Measurements from ENCODE around the gene SLC17A2. TPM values are rescaled to one million over a fixed set of nuclear protein-coding genes. Genes with fewer than 3 reads are reported as not detected.

Gene SLC17A2
- total RNA-seq, 1 donor from 2014 or later, result not detected

DNA sequence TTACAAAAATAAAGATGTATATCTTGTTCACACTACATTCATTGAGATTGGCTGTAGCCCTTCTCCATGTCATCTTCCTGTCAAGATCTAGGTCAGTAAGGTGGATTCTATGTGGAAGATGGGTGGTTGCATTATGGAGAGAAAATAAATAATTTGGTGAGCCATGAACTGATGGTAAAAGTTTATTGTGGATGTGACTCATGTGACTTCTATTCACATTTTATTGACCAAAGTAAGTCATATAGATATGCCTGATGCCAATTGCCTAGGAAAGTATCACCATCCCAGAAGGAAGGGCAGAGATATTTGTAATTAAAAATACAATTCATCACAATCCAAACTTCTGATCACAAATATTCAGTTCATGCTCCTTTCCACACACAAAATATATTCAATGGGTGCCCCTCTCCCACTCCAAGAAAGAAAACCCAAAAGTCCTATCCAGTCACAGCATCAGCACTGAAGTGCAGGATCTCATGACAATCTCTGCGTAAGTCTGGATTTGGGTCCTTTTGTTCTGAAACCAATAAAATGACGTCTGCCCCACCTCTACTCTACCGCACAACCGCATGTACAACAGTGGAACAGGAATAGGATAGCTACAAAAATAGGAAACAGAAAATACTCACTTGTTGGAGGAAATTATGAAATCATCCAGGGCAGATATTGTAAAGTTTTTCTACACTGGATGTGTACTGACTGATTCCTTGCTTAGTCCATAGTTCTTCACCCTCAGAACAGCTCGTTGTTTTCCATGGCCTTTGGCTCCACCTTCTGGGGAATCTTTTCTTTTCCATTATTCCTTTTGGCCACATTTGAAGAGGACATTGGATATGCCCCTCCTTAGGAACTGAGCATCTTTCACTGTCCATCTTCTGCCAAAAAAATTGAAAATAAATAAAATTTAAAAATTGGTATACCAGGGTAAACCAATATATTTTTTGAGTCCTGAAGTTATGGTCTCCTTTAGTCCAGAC lies 40.3 kb downstream of the SLC17A2 start:
- H3K9me3 ChIP-seq (ENCODE audit: control insufficient read depth in 3 of 3, low read length in 3 of 3), result no peaks in the 10 kb centered on the region
- H3K4me3 ChIP-seq (ENCODE audit: low read length in 3 of 3), result no peak overlapping the region
- H3K27ac ChIP-seq (ENCODE audit: low read depth, low read length), result no peak overlapping the region
- H3K4me1 ChIP-seq (ENCODE audit: control insufficient read depth in 3 of 3, insufficient read depth in 3 of 3, low read length in 3 of 3), result no peaks in the 10 kb centered on the region
- H3K36me3 ChIP-seq (ENCODE audit: control insufficient read depth in 3 of 3, insufficient read depth in 3 of 3, low read length in 3 of 3), result no peaks in the 10 kb centered on the region
- no peak overlapping the region for H3K9ac ChIP-seq (ENCODE audit: low read depth in 1 of 3, low read length in 3 of 3)
- no peaks in the 10 kb centered on the region for H3K27me3 ChIP-seq (ENCODE audit: control insufficient read depth in 3 of 3, insufficient read depth in 3 of 3, low read length in 3 of 3)

DNA sequence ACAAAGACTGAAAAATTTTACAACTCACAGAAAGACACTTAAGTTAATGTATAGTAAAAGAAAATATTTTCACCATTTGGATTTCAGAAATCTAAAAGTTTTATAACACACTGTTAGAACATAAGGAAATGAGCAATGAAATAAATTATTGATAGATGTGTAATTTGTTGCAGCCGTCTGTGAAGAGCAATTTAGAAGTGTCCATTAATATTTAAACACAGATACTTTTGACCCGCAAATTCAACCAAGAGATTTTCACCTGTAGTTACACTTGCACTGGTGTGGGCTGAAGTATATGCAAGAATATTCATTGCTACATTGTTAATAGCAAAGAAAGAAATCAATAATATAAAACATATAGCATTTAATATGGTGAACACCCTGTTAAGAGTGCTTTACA lies 41.9 kb downstream of the SLC17A2 start:
- H3K27ac ChIP-seq (ENCODE audit: low read depth, low read length), result no peak overlapping the region
- H3K9me3 ChIP-seq (ENCODE audit: control insufficient read depth in 3 of 3, low read length in 3 of 3), result no peaks in the 10 kb centered on the region
- H3K27me3 ChIP-seq (ENCODE audit: control insufficient read depth in 3 of 3, insufficient read depth in 3 of 3, low read length in 3 of 3), result no peaks in the 10 kb centered on the region
- H3K4me3 ChIP-seq (ENCODE audit: low read length in 3 of 3), result no peak overlapping the region
- no peak overlapping the region for H3K9ac ChIP-seq (ENCODE audit: low read depth in 1 of 3, low read length in 3 of 3)
- no peaks in the 10 kb centered on the region for H3K4me1 ChIP-seq (ENCODE audit: control insufficient read depth in 3 of 3, insufficient read depth in 3 of 3, low read length in 3 of 3)
- no peaks in the 10 kb centered on the region for H3K36me3 ChIP-seq (ENCODE audit: control insufficient read depth in 3 of 3, insufficient read depth in 3 of 3, low read length in 3 of 3)

DNA sequence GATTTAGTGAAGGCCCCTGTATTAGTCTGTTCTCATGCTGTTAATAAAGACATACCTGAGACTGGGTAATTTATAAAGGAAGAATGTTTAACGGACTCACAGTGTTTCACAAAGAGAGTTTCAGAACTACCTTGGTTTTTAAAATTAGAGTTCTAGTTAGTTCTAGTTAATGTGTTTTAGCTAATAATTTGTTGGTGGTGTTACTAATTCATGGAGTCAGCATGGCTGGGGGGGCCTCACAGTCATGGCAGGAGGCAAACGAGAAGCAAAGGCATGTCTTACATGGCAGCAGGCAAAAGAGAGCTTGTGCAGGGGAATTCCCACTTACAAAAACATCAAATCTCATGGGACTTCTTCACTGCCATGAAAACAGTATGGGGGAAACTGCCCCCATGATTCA lies 44.4 kb downstream of the SLC17A2 start:
- no peak overlapping the region for H3K27ac ChIP-seq (ENCODE audit: low read depth, low read length)
- H3K9ac ChIP-seq (ENCODE audit: low read depth in 1 of 3, low read length in 3 of 3), result no peak overlapping the region
- no peaks in the 10 kb centered on the region for H3K4me1 ChIP-seq (ENCODE audit: control insufficient read depth in 3 of 3, insufficient read depth in 3 of 3, low read length in 3 of 3)
- H3K36me3 ChIP-seq (ENCODE audit: control insufficient read depth in 3 of 3, insufficient read depth in 3 of 3, low read length in 3 of 3), result no peaks in the 10 kb centered on the region
- no peaks in the 10 kb centered on the region for H3K9me3 ChIP-seq (ENCODE audit: control insufficient read depth in 3 of 3, low read length in 3 of 3)
- H3K4me3 ChIP-seq (ENCODE audit: low read length in 3 of 3), result no peak overlapping the region
- H3K27me3 ChIP-seq (ENCODE audit: control insufficient read depth in 3 of 3, insufficient read depth in 3 of 3, low read length in 3 of 3), result peaks cover 0 to 2% (median 0%) of the 10 kb centered on the region in 3 donors

DNA sequence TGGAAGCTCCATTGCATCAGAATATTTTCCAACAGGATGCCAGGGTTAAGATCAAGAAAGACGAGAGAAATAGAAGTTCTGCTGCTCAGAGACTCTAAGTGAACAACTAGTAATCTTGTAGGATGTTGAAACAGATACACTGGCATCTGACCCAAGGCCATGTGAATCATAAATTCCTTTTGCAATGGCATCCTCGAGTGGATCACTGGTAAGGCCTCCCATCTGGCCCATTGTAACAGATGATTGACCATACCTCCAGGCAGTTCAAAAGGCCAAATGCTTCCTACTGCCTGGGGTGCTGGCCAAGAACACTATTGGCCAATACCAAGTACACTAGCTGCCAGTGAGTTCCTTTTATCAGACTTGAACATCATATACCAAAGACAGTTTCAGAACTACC lies 46.5 kb downstream of the SLC17A2 start:
- H3K4me3 ChIP-seq (ENCODE audit: low read length in 3 of 3), result no peak overlapping the region
- H3K36me3 ChIP-seq (ENCODE audit: control insufficient read depth in 3 of 3, insufficient read depth in 3 of 3, low read length in 3 of 3), result no peaks in the 10 kb centered on the region
- H3K27me3 ChIP-seq (ENCODE audit: control insufficient read depth in 3 of 3, insufficient read depth in 3 of 3, low read length in 3 of 3), result peaks cover 0 to 2% (median 0%) of the 10 kb centered on the region in 3 donors
- H3K9me3 ChIP-seq (ENCODE audit: control insufficient read depth in 3 of 3, low read length in 3 of 3), result no peaks in the 10 kb centered on the region
- H3K9ac ChIP-seq (ENCODE audit: low read depth in 1 of 3, low read length in 3 of 3), result no peak overlapping the region
- H3K27ac ChIP-seq (ENCODE audit: low read depth, low read length), result no peak overlapping the region
- H3K4me1 ChIP-seq (ENCODE audit: control insufficient read depth in 3 of 3, insufficient read depth in 3 of 3, low read length in 3 of 3), result no peaks in the 10 kb centered on the region

DNA sequence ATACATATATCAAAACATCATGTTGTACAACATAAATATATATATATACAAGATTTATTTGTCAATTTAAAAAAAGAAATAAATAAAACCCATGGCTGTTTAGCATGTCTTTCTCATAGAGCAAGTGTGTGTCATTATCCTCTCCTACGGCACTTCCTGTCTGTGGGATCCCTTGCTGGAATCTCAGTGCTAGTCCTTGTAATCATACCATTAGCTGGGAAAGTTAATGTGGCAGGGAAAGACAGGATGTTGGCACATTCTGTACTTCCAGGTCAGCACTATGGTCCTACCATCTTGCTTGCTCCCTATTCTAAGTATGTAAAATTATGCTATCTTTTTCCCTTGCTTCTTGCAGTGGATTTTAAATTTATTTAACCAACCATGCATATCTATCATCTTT lies 47.0 kb downstream of the SLC17A2 start:
- Histone ChIP-seq H3K36me3 (ENCODE audit: control insufficient read depth in 3 of 3, insufficient read depth in 3 of 3, low read length in 3 of 3) (no peaks in the 10 kb centered on the region), H3K27ac (ENCODE audit: low read depth, low read length) (no peak overlapping the region), H3K9ac (ENCODE audit: low read depth in 1 of 3, low read length in 3 of 3) (no peak overlapping the region), H3K27me3 (ENCODE audit: control insufficient read depth in 3 of 3, insufficient read depth in 3 of 3, low read length in 3 of 3) (peaks cover 0 to 2% (median 0%) of the 10 kb centered on the region in 3 donors), H3K9me3 (ENCODE audit: control insufficient read depth in 3 of 3, low read length in 3 of 3) (no peaks in the 10 kb centered on the region), H3K4me3 (ENCODE audit: low read length in 3 of 3) (no peak overlapping the region), H3K4me1 (ENCODE audit: control insufficient read depth in 3 of 3, insufficient read depth in 3 of 3, low read length in 3 of 3) (no peaks in the 10 kb centered on the region)

- no peak overlapping the region for H3K27ac ChIP-seq (ENCODE audit: low read depth, low read length)
- no peak overlapping the region for H3K4me3 ChIP-seq (ENCODE audit: low read length in 3 of 3)
- no peaks in the 10 kb centered on the region for H3K4me1 ChIP-seq (ENCODE audit: control insufficient read depth in 3 of 3, insufficient read depth in 3 of 3, low read length in 3 of 3)
- peaks cover 0 to 2% (median 0%) of the 10 kb centered on the region in 3 donors for H3K27me3 ChIP-seq (ENCODE audit: control insufficient read depth in 3 of 3, insufficient read depth in 3 of 3, low read length in 3 of 3)
- no peaks in the 10 kb centered on the region for H3K9me3 ChIP-seq (ENCODE audit: control insufficient read depth in 3 of 3, low read length in 3 of 3)
- no peak overlapping the region for H3K9ac ChIP-seq (ENCODE audit: low read depth in 1 of 3, low read length in 3 of 3)
- H3K36me3 ChIP-seq (ENCODE audit: control insufficient read depth in 3 of 3, insufficient read depth in 3 of 3, low read length in 3 of 3), result no peaks in the 10 kb centered on the region
Measured at GRCh38 chr6:25882051-25882496, 48.4 kb downstream of the SLC17A2 start.

DNA sequence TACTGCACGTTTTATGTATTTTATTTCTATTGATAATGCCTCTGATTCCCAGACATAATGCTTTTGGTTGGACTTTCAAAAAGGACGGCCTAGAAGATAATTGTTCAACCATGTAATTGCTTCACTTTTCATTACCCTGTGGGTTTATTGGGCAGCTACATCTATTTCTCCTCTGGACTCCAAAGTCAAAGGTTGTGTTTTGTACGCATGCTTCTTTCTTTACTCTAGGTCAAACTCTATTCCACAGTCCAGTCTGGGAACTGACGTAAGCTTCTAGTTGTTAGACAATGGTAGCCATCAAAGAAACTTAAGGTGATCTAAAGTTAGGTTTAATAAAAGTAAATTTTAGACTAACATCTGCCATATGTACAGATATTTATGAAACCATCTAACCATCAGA lies 49.9 kb downstream of the SLC17A2 start:
- no peak overlapping the region for H3K9ac ChIP-seq (ENCODE audit: low read depth in 1 of 3, low read length in 3 of 3)
- H3K27me3 ChIP-seq (ENCODE audit: control insufficient read depth in 3 of 3, insufficient read depth in 3 of 3, low read length in 3 of 3), result peaks cover 0 to 2% (median 0%) of the 10 kb centered on the region in 3 donors
- H3K9me3 ChIP-seq (ENCODE audit: control insufficient read depth in 3 of 3, low read length in 3 of 3), result no peaks in the 10 kb centered on the region
- H3K4me1 ChIP-seq (ENCODE audit: control insufficient read depth in 3 of 3, insufficient read depth in 3 of 3, low read length in 3 of 3), result no peaks in the 10 kb centered on the region
- no peak overlapping the region for H3K27ac ChIP-seq (ENCODE audit: low read depth, low read length)
- no peak overlapping the region for H3K4me3 ChIP-seq (ENCODE audit: low read length in 3 of 3)
- no peaks in the 10 kb centered on the region for H3K36me3 ChIP-seq (ENCODE audit: control insufficient read depth in 3 of 3, insufficient read depth in 3 of 3, low read length in 3 of 3)

GRCh38 chr6:25878721-25879322 lies 51.7 kb downstream of the SLC17A2 start:
- Histone ChIP-seq H3K4me3 (ENCODE audit: low read length in 3 of 3) (no peak overlapping the region), H3K27ac (ENCODE audit: low read depth, low read length) (no peak overlapping the region), H3K4me1 (ENCODE audit: control insufficient read depth in 3 of 3, insufficient read depth in 3 of 3, low read length in 3 of 3) (no peaks in the 10 kb centered on the region), H3K27me3 (ENCODE audit: control insufficient read depth in 3 of 3, insufficient read depth in 3 of 3, low read length in 3 of 3) (peaks cover 0 to 2% (median 0%) of the 10 kb centered on the region in 3 donors), H3K36me3 (ENCODE audit: control insufficient read depth in 3 of 3, insufficient read depth in 3 of 3, low read length in 3 of 3) (no peaks in the 10 kb centered on the region), H3K9me3 (ENCODE audit: control insufficient read depth in 3 of 3, low read length in 3 of 3) (no peaks in the 10 kb centered on the region), H3K9ac (ENCODE audit: low read depth in 1 of 3, low read length in 3 of 3) (no peak overlapping the region)

GRCh38 chr6:25875926-25876602 lies 54.4 kb downstream of the SLC17A2 start:
- no peaks in the 10 kb centered on the region for H3K4me1 ChIP-seq (ENCODE audit: control insufficient read depth in 3 of 3, insufficient read depth in 3 of 3, low read length in 3 of 3)
- H3K36me3 ChIP-seq (ENCODE audit: control insufficient read depth in 3 of 3, insufficient read depth in 3 of 3, low read length in 3 of 3), result no peaks in the 10 kb centered on the region
- H3K9me3 ChIP-seq (ENCODE audit: control insufficient read depth in 3 of 3, low read length in 3 of 3), result no peaks in the 10 kb centered on the region
- no peaks in the 10 kb centered on the region for H3K27me3 ChIP-seq (ENCODE audit: control insufficient read depth in 3 of 3, insufficient read depth in 3 of 3, low read length in 3 of 3)
- H3K27ac ChIP-seq (ENCODE audit: low read depth, low read length), result no peak overlapping the region
- H3K9ac ChIP-seq (ENCODE audit: low read depth in 1 of 3, low read length in 3 of 3), result no peak overlapping the region
- no peak overlapping the region for H3K4me3 ChIP-seq (ENCODE audit: low read length in 3 of 3)

- no peaks in the 10 kb centered on the region for H3K4me1 ChIP-seq (ENCODE audit: control insufficient read depth in 3 of 3, insufficient read depth in 3 of 3, low read length in 3 of 3)
- no peaks in the 10 kb centered on the region for H3K9me3 ChIP-seq (ENCODE audit: control insufficient read depth in 3 of 3, low read length in 3 of 3)
- H3K4me3 ChIP-seq (ENCODE audit: low read length in 3 of 3), result no peak overlapping the region
- H3K27me3 ChIP-seq (ENCODE audit: control insufficient read depth in 3 of 3, insufficient read depth in 3 of 3, low read length in 3 of 3), result no peaks in the 10 kb centered on the region
- H3K27ac ChIP-seq (ENCODE audit: low read depth, low read length), result no peak overlapping the region
- H3K36me3 ChIP-seq (ENCODE audit: control insufficient read depth in 3 of 3, insufficient read depth in 3 of 3, low read length in 3 of 3), result no peaks in the 10 kb centered on the region
- no peak overlapping the region for H3K9ac ChIP-seq (ENCODE audit: low read depth in 1 of 3, low read length in 3 of 3)
Measured at GRCh38 chr6:25875563-25875905, 55.0 kb downstream of the SLC17A2 start.

Measured in skeletal muscle tissue (tissue), 4 donors.